Activated T-cell treated with anti-CD3 and anti-CD28 coated beads, Interleukin-2, amount 50 U/mL, for 48 hours (primary cell): ENCODE results near the gene DPYD.

ENCODE experiments used
- DNase-seq, 2 experiments: peaks; one replicate each; pipeline ENCODE4 v3.0.0-alpha.2; 2020

DPYD gene

DNA sequence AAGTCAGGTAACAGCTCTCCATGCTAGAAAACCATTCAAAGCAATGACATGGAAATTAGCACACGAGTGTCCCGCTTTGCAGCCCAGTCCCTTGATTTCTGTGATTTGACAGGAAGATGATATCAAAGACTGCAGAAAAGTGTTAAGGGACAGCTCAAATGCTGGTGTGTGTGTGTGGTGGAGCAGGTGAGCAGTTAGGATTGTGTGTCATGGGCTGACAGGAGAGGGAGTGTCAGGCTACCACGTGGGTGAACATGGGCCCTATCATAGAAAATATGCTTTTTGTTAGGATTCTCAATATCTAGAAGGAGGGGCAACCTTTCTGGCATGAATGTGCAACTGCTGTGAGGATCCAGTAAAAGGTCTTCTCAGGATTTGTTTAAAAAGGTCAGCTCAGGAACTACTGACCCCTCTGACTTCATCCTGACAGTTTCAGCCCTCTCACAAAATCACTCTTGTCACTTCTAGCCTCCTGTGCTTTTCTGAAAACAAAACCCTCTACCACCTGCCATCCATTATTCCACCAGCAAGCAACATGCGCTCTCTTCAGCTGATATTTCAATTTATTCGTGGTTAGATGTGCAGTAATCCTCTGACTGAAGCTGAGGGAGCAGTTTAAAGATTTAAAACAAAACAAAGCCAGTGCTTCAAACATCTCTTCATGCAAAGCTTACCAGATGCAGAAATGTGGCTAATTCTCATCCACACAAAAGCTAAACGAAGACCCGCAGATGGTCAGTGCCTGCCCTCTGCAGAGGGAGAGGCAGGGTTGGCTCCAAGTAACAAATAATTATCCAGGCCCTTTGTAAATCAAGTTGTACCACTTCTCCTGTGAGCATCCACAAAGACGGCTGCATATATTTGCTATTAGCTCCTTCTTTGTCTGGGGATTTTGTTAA, 801.3 kb downstream of the DPYD start:
- no peak for DNase-seq

DNA sequence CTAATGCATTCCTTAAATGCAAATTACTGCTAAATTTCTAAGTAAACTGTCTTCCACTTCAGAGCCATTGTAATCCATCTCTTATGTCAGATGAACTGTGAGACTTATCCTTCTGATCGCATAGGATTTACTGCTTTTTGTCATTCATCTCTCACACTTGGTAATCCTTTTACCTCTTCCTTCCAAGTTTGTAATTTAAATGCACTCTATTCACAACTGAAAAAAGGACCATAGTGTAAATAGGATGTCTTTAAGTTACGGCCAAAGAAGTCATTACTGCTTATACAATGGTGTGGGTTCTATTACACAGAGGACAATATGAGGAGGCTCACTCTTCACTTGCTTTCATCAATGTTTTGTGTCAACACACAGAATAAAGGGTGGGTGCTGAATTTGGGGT, 806.0 kb downstream of the DPYD start:
- DNase-seq: no peak

- no peak for DNase-seq
These were observed 808.4 kb downstream of the DPYD start for GRCh38 chr1:97112442-97112841.

DNA sequence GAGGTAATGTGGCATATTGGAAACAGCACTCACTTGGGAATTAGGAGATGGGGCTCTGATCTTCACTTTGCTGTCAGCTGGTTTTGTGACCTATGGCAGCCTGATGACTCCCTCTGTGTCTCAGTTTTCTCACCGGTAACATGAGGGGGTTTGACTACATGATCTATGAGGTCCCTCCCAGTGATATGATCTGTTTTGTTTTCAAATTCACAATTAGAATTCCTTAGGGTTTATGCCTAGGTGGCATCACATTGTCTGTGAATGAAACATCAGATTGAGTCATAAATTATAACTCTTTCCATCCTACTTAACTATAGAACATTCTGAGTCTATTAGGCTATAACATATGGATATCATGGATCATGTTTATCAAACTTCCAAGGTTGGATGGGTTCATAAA, 812.7 kb downstream of the DPYD start:
- DNase-seq: no peak

- DNase-seq: no peak
These were observed 815.3 kb downstream of the DPYD start for GRCh38 chr1:97105531-97105930.

DNA sequence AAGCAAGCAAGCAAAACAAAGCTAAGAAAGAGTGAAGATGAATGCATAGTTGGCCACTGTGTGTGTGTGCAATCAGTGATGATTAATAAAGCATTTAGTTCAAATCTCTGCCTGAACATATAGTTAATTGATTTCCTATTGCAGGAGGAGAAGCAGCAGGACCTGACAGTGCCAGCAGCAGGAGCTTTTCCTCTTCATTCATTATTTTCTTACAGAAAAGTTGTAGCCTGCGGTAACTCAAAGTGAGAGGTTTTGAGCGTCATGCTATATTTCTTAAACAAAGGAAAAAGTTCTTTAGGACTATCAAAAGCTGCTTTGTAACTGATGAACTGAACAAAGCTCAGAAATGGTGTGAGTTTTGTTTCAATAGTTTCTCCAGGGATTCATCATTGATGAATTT, 819.3 kb downstream of the DPYD start:
- DNase-seq: no peak

GRCh38 chr1:97097404-97097925, 823.4 kb downstream of the DPYD start:
- DNase-seq: no peak

DNA sequence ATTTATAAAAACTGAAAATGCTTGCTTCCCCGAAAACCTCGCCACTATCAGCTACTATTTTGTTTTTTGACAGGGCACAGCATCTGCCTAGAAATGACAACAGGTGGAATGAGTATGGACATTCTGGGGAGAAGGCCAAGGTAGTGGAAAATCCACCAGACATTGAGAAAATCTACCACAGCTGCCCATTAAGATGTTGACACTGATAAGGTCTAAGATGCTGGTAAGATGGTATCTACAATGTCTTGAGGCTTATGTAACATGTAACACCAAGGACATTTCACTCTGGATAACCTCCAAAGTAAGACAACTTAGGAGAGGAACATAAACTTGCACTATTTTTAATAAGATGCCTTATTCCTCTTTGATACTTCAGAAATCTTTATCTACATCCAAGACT, 825.1 kb downstream of the DPYD start:
- DNase-seq: no peak

GRCh38 chr1:97094247-97094972, 826.4 kb downstream of the DPYD start:
- DNase-seq: no peak

DNA sequence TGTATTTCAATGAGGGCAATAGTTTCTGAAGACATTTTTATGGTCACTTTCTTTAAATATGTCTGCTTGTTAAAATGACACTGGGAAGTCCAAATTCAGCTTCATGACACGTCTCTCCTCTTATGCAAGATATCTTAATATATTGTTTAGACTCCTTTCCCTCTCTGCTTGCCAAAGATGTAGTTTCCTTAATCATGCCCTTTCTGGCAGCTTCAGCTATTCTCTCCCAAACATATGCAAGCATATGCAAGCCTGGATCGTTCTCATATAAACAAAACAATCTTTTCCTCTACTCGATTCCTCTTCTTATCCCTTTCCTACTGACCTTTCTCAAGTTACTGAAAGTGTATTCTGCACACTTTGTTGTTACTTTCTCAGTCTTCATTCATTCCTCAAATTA, 827.1 kb downstream of the DPYD start:
- DNase-seq: no peak

DNA sequence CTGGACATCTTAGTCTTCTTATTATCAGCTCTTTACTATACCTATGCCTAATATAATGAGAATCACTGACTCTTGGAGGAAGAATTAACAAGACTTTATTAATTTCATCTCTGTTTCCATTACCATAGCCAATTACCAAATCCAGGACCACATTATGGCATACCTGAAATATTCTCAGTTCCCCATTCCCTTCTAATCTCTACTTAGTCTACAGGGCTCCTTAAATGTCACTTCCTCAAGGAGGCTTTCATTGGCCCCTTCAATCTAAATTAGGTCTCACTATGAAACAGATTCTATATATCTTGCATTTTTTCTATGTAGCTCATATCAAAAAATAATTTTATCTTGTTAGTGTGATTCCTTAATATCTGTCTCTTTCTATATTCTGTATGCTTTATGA, 828.0 kb downstream of the DPYD start:
- no peak for DNase-seq

GRCh38 chr1:97091679-97092078, 829.2 kb downstream of the DPYD start:
- DNase-seq: no peak

DNA sequence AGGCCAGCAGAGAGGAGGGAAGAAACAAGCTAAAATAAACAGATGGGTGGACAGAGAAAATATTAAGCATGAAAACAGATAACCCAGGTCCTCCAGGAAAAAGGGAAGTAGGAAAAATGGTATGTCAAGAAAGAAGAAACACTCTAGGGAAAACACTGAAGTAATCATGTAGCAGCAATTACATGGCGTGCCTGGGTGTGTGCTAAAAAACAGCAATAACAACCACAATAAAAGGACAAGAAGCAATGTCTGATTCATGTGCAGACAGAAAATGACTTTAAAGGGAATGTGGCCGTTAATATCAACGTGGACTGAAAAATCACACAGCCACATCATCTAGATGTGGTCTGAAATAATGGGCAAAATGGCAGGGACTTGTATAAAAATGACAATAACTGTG, 829.6 kb downstream of the DPYD start:
- no peak for DNase-seq

DNA sequence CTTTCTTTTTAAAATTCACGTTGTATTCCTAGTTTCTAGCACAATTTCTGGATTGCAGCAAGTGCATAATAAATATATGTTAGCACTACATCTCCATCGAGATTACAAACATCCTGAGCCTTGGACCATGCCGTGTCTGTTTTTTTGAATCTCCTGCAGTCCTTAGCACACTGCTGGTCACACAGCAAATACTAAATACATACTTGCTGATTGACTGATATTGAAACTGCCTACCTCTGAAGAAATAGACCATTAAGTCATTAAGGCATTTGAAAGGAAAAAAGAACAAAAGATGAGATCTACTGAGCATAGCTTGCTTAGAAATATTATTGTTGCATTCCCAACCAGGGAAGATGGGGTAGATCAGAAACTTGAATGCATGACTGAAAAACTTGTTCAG, 830.1 kb downstream of the DPYD start:
- no peak for DNase-seq

DNA sequence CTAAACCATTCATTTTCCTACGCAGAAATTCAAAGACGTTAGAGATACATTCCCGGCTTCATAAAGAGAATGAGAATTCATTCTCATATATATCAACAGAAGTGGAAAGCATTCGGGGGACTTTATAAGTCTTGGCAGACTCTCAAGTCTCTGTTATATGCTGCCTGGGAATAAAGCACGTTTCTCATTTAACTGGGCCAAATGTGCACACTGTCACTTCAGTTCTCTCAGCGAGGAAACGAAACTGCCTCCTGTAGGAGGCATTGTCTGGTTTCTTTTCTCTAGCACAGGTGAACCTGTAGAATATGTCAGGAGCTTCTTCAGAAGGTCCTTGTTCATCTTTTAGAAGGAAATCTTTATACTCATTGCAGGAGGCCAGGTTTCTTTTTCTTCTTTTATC, 831.7 kb downstream of the DPYD start:
- no peak for DNase-seq

- DNase-seq: no peak
These were observed 832.4 kb downstream of the DPYD start for GRCh38 chr1:97088391-97088790.

- no peak for DNase-seq
These were observed 836.3 kb downstream of the DPYD start for GRCh38 chr1:97084546-97084945.

- no peak for DNase-seq
These were observed 838.5 kb downstream of the DPYD start for GRCh38 chr1:97082160-97082848.

DNA sequence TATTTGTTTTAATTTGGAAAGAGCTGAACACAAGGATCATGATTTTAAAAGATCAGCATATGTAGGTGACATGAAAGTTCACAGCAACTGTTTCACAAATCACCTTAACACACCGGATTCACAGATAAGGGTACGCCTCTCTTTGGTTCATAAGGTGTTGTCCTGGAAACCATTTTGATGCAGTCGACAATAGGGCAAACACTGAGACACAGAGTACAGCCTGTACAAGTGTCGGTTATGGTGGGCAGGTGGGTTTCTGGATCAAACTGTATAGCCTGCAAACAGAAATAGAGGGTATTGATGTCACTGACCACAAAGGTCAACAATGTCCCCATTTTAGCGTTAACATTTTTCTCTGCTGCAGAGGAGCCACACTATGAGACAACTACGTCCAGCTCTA, 842.0 kb downstream of the DPYD start:
- no peak for DNase-seq

DNA sequence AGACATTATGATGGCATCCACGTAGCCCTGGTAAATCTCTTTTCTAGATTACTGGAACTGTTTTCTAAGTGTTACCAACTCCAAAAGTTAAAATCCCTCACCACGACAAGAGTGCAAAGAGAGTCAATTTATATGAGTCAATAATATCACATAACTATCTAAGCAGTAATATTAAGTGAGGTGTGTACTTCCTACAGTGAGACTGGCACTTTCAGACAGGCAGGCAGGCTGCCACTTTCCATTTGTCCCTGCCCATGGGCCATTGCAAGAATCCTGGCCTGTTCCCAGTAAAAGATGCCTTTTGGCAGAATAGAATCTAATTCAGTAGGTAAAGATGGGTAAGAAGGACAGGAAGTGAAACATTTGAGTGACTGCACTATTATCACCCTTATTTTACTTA, 843.6 kb downstream of the DPYD start:
- DNase-seq: no peak

DNA sequence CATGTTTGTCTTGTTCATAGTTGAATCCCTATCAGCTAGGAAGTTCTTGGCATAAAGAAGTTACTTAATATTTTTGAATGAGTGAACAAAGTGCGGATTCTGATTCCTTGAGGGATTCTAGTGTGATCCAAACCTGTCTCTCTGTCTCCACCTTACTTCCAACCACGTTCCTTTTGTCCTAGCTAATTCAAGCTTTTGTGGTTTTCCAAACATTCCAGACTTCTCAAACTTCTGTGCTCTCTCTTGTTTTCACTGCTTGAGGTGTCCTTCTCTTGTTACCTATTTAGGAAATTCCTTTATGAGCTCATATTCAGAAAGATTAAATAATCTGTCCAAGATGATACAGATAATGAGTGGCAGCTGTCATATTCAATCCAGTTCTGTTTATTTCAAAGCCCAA, 846.1 kb downstream of the DPYD start:
- no peak for DNase-seq

DNA sequence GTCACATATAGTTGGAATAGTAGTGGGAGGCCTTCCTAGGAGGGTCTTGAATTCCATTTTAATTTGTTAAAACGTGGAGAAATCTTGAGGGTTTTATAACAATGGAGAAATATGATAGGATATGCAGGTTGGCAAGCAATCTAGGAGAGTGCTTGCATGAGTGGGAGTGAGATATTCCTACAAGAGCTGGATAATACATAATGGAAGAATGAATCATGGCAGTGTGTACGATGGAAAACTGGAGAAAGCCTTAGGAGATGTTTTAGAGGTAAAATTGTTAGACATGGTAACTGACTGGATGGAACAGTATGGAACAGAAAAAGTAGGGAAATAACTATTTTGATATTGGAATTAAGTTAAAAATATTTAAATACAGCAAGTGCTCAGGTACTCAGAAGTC, 846.9 kb downstream of the DPYD start:
- no peak for DNase-seq

DNA sequence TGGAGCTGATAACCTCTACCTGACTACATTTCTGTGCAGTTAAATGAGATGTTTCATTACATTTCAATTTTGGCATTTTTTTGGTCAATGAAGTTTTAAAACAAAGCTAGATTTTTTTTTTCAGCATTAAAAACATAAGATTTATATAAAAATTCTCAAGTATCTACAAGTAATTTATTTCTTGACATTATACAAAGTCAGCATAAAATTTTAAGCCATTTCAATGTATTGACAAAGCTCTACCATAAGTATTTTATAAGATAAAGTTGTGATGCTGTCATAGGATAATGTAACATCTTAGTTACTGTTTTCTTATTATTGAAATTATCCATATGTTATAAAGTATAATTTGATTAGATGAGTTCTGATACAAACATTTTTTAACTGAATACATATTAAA, 847.7 kb downstream of the DPYD start:
- no peak for DNase-seq

DNA sequence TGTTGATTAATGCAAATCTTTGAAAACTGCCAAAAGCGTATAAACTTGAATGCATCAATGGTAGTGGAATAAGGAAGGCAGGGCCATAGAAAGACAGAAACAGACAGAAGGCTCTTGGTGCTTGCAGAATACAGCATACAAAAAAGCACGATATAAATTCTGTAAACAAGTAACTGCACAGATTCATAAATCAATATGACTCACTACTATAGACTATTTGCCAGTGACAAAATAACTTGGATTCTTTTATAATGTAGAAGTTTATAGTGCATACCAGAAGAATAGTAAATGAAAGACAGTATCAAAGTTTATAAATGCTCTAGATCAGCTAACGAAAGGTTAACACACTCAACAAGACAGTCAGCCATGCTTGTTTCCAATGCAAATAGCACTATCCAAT, 849.7 kb downstream of the DPYD start:
- DNase-seq: no peak
